Suprapubic skin (tissue), 4 donors: ENCODE data around the gene FBXO46. TPM values are rescaled to one million over a fixed set of nuclear protein-coding genes. Genes with fewer than 3 reads are reported as not detected.
"Not testable (repeated sequence)": the region's sequence is repeated elsewhere in the genome, so short reads cannot be mapped to it uniquely, and the experiment has no call there.

Experiments
- DNase-seq, 2 donors: peaks; one replicate each; pipeline ENCODE4 v3.0.0-alpha.2; 2019; ENCODE audit warnings: low spot score in 2 of 2
- H3K27ac ChIP-seq: fragments of 200-600 bp; sonication (generic); one replicate; pipeline ENCODE4 v1.5.1; 2019
- H3K27me3 ChIP-seq: fragments of 200-600 bp; sonication (generic); one replicate; pipeline ENCODE4 v1.5.1; 2019
- H3K36me3 ChIP-seq: fragments of 200-600 bp; sonication (generic); one replicate; pipeline ENCODE4 v1.5.1; 2019
- H3K4me1 ChIP-seq: fragments of 200-600 bp; sonication (generic); one replicate; pipeline ENCODE4 v1.5.1; 2019
- H3K4me3 ChIP-seq: fragments of 200-600 bp; sonication (generic); one replicate; pipeline ENCODE4 v1.5.1; 2019; ENCODE audit warnings: mild to moderate bottlenecking
- H3K9me3 ChIP-seq: fragments of 200-600 bp; sonication (generic); one replicate; pipeline ENCODE4 v1.5.1; 2019
- CTCF ChIP-seq, 2 donors: fragments of 200-600 bp in 1 of 2; fragments of 450-650 bp in 1 of 2; sonication (generic) in 1 of 2; IDR thresholded peaks; one replicate each; pipeline ENCODE4 v1.5.1; 2016 to 2019; ENCODE audit warnings: antibody characterized with exemption in 2 of 2, mild to moderate bottlenecking in 1 of 2, moderate library complexity in 1 of 2
- EP300 ChIP-seq: sonication (generic); formaldehyde crosslinking; IDR thresholded peaks from one replicate; pipeline ENCODE4 v1.6.1; 2017; ENCODE audit warnings: antibody characterized with exemption
- POLR2A ChIP-seq, 2 donors: fragments of 450-650 bp; IDR thresholded peaks; one replicate each; pipeline ENCODE4 v1.6.1; 2017; ENCODE audit warnings: antibody characterized with exemption in 2 of 2, mild to moderate bottlenecking in 2 of 2, moderate library complexity in 2 of 2
- POLR2AphosphoS5 ChIP-seq, 3 donors: sonication (generic); formaldehyde crosslinking; IDR thresholded peaks; one replicate each; pipeline ENCODE4 v1.6.1; 2017; ENCODE audit warnings: antibody characterized with exemption in 3 of 3
- WGBS: methylation state at CpG from one replicate; pipeline ENCODE4 v1.1.5; 2018; 5-methylcytosine and 5-hydroxymethylcytosine counted together
- total RNA-seq, 4 donors: library from RNA; depleted of rRNA; stranded (reverse); fragments of >200 nt; gene quantifications; one replicate each; pipeline ENCODE4 v1.1.0, GENCODE V29; 2016

The FBXO46 gene
- total RNA-seq, 4 donors from 2014 or later = 13.5 to 24.1 (median 15.7) TPM

DNA sequence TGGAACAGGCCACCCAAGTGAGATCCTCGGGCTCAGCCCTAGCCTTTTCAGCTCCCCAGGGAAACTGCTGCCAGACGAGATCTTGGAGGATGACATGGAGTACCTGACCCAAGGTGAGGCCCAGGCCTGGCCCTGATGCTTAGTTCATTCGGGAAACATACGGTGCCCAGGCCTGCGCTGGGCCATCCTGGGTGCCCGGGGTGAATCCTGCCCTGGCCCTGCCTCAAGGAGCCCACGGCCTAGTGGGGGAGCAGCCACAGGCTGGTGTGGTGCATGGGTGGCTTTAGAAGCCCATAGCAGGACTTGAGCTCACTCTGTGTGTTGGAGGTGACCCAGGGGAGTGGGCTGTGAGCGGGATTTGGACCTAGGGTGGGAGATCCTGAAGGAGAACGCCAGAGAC, 28.2 kb upstream of the FBXO46 start:
- no peak for DNase-seq
- TF ChIP-seq POLR2A (IDR thresholded peaks at IDR 0.05) (no peak), POLR2AphosphoS5 (IDR thresholded peaks at IDR 0.05) (no peak), CTCF (IDR thresholded peaks at IDR 0.05) (no peak), EP300 (no peak)
- 85% methylated on average over 2 of the region's 9 CpGs for WGBS

GRCh38 chr19:45757695-45758094, 27.0 kb upstream of the FBXO46 start:
- H3K27ac ChIP-seq = no peak overlapping the region
- H3K4me3 ChIP-seq = no peak overlapping the region
- H3K4me1 ChIP-seq = no peaks in the 10 kb centered on the region
- no peaks in the 10 kb centered on the region for H3K27me3 ChIP-seq
- H3K9me3 ChIP-seq = no peaks in the 10 kb centered on the region
- TF ChIP-seq POLR2A (IDR thresholded peaks at IDR 0.05) = no peak
- no peak for TF ChIP-seq POLR2AphosphoS5 (IDR thresholded peaks at IDR 0.05)
- no peak for TF ChIP-seq EP300
- no peak for TF ChIP-seq CTCF (IDR thresholded peaks at IDR 0.05)
- 73% methylated on average over 9 of the region's 9 CpGs for WGBS
- H3K36me3 ChIP-seq = no peaks in the 10 kb centered on the region
- no peak for DNase-seq

More for the DNA sequence above, 28.2 kb upstream of the FBXO46 start:
- Histone ChIP-seq H3K4me3 (no peak overlapping the region), H3K27me3 (no peaks in the 10 kb centered on the region), H3K4me1 (peaks cover 2% of the 10 kb centered on the region), H3K36me3 (no peaks in the 10 kb centered on the region), H3K9me3 (no peaks in the 10 kb centered on the region), H3K27ac (no peak overlapping the region)

DNA sequence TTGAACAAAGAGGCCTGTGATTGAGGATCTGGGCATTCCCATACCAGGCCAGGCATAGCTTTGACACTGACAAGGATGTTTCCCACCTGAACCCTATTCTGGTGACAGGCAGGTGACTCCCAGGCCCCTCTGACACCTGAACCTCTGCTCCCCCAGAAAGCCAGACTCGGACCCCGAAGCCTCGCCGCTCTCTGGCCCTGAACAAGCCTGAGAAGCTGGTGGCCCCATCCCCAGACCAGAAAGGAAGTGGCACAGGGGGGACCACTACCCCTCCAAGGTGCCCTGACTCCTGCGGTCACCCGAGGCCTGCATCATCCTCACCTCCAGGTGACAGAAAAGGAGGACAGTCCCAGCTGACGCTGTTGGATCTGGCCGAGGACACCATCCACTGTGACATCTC, 23.6 kb upstream of the FBXO46 start:
- Histone ChIP-seq H3K36me3 (no peaks in the 10 kb centered on the region), H3K27ac (no peak overlapping the region), H3K27me3 (no peaks in the 10 kb centered on the region), H3K4me1 (no peaks in the 10 kb centered on the region), H3K9me3 (no peaks in the 10 kb centered on the region), H3K4me3 (no peak overlapping the region)
- no peak for DNase-seq
- TF ChIP-seq EP300 (no peak), CTCF (IDR thresholded peaks at IDR 0.05) (no peak), POLR2A (IDR thresholded peaks at IDR 0.05) (no peak), POLR2AphosphoS5 (IDR thresholded peaks at IDR 0.05) (no peak)
- WGBS = 100% methylated on average over 2 of the region's 8 CpGs

DNA sequence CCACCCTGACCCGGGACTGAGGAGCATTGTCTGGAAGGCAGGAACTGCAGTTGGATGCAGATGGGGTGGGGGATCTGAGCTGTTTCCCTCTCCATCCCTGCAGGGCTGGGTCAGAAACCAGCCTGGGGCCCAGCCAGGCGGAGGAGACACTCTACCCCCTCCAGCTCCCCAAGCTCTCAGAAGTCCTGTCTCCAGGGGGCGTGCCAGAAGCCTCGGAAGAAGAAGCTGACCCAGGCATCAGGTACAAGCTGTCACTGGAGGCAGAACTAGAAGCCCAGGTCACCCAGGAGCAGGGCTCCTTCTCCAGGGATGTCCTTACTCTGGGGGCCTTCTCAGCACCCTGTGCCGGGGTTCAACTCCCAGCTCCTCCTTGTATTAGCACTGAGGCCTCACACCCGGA, 22.9 kb upstream of the FBXO46 start:
- Histone ChIP-seq H3K9me3 (no peaks in the 10 kb centered on the region), H3K36me3 (no peaks in the 10 kb centered on the region), H3K27me3 (no peaks in the 10 kb centered on the region), H3K4me3 (no peak overlapping the region), H3K27ac (no peak overlapping the region), H3K4me1 (no peaks in the 10 kb centered on the region)
- DNase-seq = no peak
- WGBS = 83% methylated on average over 3 of the region's 6 CpGs
- TF ChIP-seq POLR2AphosphoS5 (IDR thresholded peaks at IDR 0.05) (no peak), EP300 (no peak), POLR2A (IDR thresholded peaks at IDR 0.05) (no peak)

- WGBS = 69% methylated on average over 12 of the region's 12 CpGs
- no peaks in the 10 kb centered on the region for H3K36me3 ChIP-seq
- no peaks in the 10 kb centered on the region for H3K4me1 ChIP-seq
- no peaks in the 10 kb centered on the region for H3K9me3 ChIP-seq
- no peak for DNase-seq
- no peaks in the 10 kb centered on the region for H3K27me3 ChIP-seq
- no peak overlapping the region for H3K27ac ChIP-seq
- no peak overlapping the region for H3K4me3 ChIP-seq
- TF ChIP-seq EP300 = no peak
- no peak for TF ChIP-seq POLR2AphosphoS5 (IDR thresholded peaks at IDR 0.05)
- TF ChIP-seq CTCF (IDR thresholded peaks at IDR 0.05) = no peak
- no peak for TF ChIP-seq POLR2A (IDR thresholded peaks at IDR 0.05)
Measured at GRCh38 chr19:45752639-45753038, 21.9 kb upstream of the FBXO46 start.

- DNase-seq, H3K4me3 ChIP-seq, H3K9me3 ChIP-seq, H3K27me3 ChIP-seq, H3K36me3 ChIP-seq, H3K4me1 ChIP-seq, H3K27ac ChIP-seq: not testable (repeated sequence)
- WGBS = 80% methylated on average over 10 of the region's 10 CpGs
Measured at GRCh38 chr19:45751483-45751882, 20.8 kb upstream of the FBXO46 start.
